ENCODE measurements around the gene ADGRL3.

- TF ChIP-seq CTCF (IDR thresholded peaks at IDR 0.05; ENCODE audit: insufficient read depth, low read depth, low read length) (no peak), EZH2 (IDR thresholded peaks at IDR 0.05; ENCODE audit: insufficient read depth, low read length) (no peak)
These were observed 109.5 kb downstream of the ADGRL3 start for GRCh38 chr4:61309616-61310015.
